NCI-H774 (cell line): ENCODE results near the gene EDIL3.
"Not testable (repeated sequence)": the region's sequence is repeated elsewhere in the genome, so short reads cannot be mapped to it uniquely, and the experiment has no call there.

ENCODE experiments used
- DNase-seq: peaks from one replicate; lab custom pipeline; 2025; lab: John Stamatoyannopoulos, UW

The EDIL3 gene

DNA sequence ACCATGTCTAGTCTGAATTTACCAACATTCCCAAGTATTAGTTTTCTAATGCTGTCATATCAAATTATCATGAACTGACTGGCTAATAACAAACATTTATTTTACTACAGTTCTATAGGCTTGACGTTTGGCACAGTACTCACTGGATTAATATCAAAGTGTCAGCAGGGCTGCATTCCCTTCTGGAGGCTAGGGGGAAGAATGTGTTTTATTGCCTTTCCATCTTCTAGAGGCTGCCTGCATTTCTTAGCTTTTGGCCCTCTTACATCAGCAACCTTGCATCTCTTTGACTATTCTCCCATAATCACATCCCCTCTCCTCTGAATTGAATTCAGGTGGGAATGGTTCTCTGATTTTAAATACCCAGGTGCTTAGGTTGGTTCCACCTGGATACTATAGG, 84.7 kb downstream of the EDIL3 start:
- DNase-seq, result no peak

DNA sequence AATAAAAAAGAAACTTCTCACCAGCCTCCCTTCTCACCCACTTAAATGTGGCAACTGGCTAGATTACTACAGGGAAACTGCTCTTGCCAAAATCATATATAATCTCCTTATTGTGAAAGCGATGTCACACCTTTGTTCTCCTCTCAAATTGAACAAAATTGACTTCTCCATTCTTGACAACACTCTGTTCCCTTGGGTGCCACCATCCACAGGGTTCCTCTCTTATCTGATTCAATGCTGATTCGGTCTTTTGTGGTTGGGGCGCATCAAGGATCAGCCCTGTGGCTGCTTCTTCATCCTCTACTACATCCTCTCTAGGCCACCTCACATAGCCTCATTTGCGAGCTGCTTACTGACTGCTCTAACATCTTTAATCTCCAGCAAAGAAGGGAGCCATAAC, 86.1 kb downstream of the EDIL3 start:
- no peak for DNase-seq

DNA sequence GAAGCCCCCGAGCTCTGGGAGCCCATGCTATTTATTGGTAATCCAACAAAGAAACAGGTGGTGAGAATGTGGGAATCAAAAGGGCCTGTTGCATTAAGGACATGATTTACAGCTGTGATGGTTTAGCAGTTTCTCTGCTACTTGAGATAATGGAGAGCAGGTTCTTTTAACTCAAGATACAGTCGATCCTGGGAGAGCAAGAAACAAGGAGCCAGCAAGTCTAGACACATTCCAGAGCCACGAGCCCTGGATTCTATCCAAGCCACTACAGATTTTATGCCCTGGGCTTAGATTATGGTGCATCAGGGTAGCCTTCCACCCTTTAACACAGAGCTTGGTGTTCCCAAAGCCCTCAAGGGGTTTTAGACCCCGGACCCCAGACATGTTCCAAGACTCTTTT, 87.0 kb downstream of the EDIL3 start:
- not testable (repeated sequence) for DNase-seq

DNA sequence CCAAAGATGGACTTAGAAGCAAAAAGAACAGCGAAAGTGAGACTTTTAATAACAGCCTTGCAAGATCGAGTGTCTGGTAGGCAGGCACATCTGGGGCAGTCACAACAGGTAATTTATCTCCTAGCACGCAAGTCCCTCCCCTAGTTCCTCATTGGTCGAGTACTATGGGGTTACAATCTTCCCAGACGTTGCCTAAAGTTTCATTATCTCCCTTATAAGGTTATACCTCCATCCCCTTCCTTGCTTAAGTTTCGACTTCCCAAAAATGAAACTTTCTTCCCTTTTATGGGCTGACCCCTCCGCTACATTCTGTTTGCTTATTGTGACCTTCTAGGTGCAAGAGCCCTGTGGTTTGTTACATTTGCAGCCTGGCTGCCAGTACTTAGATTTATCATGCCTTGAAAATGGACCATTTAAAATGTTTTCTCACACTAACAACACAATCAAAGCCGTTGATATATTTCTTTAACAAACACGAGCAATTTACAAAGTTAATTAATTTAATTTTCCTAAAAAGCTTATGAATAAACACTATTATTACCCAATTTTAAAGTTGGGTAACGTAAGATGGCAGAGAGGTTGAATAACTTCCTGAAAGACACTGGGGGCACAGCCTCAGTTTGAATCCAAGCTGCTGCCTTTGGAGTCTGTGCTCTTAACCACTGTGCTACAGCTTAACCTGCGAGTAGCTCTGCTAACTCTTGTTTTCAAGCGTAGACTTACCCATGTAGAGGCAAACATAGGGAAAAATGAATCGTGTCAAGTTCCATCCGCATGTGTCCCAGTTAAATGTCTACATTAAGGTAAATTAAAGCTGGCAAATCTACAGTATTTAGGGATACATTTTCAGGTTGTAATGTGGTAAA, 91.7 kb downstream of the EDIL3 start:
- no peak for DNase-seq

DNA sequence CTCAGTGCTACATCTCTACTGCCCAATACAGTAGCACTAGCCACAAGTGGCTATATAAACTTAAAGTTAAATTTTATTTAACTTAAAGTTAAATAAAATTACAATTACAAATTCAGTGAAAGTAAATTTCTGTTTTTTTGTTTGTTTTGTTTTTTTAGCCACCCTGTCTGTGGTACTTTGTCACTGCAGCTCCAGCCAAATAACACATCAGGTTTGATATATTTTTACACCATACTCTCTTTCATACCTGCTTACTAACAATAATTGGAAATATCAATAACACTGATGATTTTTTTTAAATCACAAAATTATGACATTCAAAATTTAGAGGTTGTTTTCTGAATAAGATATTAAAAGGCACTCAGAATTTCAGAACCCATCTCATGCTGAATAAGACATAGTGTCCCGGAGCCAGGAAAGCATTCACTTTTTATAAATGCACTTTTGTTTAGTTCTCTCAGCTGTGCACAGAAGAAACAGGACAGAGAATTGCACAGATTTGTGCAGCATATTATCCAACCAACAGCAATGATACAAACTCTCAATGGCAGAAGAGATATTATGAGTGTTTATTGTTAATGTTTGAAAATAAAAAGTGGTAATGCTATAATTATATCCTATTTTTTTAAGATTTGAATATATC, 92.6 kb downstream of the EDIL3 start:
- no peak for DNase-seq

DNA sequence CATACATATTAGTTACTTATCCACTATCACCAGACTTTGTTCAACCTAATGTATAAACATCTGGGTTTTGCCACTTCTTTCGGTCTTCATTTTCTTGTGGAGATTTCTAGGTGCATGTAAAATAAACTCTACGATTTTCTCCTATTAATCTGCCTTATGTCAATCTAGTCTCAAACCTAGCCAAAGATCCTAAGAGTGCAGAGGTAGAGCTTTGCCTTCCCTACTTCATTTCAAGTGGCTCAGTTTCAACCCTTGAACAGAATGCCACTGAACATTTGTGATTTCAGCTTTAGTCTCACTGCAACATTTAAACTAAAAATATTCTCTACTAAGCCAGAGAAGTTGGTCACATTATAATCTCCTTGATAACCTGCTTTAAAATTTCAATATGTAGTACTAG, 94.0 kb downstream of the EDIL3 start:
- no peak for DNase-seq

DNA sequence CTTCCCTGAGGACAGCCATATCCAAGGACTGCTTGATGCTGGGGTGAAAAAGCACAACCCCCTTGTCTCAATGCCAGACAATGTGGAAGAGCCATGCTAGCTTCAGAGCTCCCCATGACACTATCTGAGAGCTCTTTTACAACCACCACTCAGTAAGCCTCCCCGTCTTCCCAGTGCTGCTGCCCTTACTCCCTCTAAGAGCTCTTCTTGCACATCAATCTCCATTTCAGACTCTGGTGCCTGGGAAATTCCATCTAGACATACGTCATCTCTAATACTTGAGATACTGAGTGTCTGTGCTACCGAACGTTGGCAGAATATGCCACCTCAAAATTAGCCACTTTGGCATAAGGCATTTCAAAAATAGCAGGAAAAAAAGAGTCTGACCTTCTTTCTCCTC, 94.5 kb downstream of the EDIL3 start:
- DNase-seq, result no peak

DNA sequence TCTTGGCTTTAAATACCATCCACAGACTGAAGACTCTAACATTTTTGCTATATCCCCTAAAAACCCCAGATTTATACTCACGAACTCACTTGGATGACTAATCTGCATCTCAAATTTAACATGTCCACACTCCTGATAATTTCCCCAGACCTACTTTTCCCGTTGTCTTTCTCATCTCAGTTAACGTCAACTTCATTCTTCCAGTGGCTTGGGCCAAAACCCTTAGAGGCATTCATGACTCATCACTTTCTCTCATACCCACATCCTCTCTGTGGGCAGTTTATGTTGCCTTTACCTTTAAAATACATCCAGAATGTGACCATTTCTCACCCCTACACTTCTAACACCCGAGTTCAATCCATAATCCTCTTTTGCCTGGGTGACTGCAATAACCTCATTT, 96.7 kb downstream of the EDIL3 start:
- no peak for DNase-seq

DNA sequence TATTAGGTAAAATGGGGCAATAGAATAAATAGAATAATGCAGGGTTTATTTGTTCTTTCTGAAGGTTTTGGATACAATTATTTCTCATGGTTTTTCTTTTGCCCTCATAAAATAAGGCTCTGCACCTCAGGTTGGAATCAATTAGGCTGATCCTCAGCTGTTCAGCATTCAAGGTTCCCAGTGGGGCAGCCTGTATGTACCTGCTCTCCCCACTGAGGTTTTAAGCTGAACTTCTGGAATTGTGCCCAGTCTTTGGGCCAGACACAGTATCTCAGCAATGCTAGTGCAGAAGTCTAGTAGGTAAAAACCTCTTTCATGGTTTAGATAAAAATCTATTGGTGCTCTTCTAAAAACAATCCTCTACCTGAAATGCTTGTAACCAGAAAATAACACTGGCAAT, 98.0 kb downstream of the EDIL3 start:
- DNase-seq, result no peak

DNA sequence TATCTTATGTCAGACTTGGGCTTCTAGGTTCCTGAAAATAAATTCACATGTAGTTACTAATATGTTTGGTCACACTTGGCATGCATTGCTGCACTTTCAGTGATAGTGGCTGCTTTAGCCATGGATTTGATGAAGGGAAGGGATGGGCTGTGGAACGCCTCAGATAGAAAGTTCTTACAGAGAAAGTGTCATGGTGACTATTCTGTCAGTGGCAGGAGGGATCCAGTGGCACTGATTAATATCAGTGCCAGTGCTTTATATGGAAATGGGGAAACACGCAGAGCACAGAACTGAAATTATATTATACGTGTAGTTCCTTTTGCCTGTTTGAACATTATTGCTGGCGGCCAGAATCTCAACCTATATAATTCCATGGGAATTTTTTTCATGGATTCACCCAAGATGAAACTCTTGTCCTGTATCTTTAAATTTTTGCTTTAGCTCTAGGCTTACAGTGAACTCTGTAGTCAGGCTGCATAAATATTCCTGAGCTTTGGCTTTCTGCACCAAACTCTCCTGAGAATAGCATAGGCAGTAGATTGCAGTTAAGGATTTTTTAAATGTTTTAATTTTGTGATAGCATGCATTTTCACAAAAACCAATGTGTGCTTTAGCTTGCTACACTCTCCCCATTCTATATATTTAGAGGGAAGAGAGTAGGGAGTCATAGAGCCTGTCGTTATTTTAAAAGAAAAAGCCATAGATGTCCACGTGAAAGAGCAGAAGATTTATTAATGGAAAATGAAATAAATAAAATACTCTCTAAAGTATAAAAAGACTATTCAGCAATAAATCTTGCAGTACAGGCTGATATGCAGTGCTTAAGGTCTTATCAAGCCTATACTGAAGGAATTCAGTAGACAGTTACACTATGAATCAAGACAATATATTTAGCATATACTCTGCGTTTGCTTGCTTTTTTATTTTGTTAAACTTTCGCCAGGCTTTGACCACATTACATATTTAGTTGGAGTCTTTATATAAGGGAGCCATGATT, 98.7 kb downstream of the EDIL3 start:
- no peak for DNase-seq

DNA sequence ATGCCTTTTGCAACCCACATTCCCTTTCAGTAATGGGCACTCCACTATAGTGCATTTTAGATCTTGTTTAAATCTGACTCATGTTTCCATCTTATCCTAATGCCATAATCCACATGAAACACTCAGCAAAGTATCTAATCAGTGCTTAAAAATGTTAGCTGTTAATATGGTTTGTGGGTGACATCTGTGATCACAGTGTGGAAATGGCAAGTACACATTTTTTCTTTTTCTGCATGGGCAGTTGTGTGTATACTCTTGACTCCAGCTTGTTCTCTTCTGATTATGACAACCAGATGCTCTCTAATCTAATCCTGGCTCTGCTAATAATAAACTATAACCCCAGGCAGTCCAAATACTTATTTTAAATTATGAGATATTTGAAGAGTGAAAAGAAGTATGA, 103.3 kb downstream of the EDIL3 start:
- no peak for DNase-seq

DNA sequence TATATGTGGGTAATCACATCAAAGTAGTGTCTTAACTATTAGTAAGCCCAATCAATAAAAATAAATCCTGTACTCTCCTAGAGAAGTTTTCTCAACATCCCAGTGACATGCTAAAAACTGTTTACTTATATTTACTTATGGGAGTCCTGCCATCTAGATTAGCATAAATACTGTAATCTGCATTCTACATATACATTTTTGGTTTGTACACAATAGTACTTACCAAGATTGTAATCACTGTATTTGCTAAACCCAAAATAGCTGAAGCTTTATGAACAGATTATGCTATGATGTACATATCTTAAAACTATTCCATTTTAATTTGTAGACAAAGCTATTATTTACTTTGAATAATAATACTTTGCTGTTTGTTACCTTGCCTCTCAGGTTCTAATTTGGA, 105.4 kb downstream of the EDIL3 start:
- no peak for DNase-seq

DNA sequence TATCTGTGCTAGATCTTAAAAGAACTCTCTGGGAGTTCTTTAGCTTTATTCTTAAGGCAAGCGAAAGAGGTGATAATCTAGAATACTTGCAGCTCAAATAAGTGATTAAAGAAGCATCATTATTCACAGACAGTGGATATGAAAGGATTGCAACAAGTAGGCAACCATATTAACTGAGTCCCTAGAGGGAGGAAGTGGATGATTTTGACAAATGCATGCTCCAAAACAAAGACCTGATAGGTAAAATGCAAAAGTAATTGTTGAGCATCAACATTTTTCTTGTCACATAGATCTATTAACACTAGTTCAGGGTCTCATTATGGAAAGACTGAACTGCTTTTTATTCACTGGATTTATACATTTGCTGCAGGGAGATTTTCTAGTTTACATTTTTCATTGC, 109.1 kb downstream of the EDIL3 start:
- no peak for DNase-seq

DNA sequence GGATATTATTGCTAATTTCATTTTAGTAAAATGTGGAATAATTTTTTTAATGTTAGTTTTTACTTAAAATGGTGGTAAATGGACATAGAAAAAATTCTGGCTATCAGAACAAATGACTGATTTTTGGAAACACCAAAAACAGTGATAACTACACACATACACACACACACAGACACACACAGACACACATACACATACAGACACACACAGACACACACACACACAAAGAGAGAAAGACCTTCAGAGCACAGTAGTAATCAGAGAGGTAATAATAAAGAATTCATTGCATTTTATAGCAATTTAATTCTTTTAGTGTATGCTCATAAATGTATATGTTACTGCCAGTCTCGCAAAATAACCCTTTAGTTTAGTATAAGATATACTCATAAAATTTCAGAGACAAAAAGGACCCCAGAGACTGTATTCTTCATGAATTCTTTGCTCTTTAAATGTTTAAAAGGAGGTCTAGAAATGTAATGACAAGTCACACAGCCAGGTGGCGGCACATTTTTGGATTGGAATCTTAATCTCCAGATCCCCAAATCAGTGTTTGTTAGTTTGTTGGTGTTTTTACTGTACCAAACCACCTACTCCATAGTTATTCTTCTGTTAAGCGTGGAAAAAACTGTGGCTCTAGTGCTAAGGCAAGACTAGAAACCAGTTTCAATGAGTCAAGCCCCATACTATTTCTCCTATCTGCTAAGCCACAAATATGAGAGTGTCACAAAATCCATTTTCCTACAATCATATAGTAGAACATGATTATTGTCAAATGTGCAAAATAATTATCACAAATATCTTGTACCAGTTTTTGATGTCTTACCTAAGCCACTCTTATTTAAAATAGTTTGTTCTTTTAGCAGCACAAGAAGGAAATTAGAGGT, 109.9 kb downstream of the EDIL3 start:
- no peak for DNase-seq

DNA sequence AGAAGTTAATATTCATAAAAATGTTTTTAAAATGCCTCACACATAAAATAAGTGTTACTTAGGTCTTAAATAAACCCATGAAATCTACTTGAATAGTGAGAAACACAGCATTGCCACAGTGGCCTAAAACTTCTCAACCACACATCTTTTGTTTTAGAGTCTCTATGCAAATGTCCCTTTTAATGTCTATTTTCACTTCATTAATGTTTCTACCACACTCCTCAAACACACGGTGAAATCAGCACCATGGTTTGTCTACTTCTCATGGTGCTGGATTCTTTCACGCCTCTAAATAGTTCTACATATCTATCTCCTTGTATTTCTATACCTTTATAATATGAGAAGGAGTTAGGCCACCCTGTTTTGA, 111.2 kb downstream of the EDIL3 start:
- DNase-seq, result no peak

DNA sequence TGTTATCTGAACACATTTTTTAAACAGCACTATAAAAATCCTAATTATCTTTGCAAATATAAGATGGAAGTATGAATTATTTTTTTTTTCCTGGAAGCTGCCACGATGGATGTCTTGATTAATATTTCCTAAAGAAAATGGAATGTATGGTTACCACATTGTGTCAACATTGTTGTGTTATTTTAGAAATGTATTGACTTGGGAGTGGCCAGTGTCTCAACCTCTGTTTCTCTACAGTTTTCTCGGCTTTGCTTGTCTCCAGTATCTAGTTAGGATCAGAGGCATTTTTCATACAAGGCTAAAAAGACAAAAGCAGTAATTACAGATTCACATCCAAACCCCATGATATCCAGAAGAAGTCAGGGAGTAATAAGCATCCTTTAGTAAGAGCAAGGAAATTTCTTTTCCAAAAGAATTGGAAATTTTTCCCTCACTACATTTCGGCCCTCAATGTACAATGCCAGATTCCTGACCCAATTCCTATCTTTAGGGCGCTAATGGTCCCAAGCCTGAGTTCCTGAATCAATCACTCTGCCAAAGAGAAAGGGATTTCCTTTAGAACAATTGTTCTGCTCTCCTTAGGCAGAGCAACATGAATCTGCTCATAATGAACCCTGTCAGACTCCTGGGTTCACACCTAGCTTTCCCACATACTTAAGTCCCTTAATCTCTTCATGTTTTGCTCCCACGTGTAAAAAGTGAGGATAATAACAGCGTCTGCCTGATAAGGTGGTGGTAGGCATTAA, 111.7 kb downstream of the EDIL3 start:
- no peak for DNase-seq

DNA sequence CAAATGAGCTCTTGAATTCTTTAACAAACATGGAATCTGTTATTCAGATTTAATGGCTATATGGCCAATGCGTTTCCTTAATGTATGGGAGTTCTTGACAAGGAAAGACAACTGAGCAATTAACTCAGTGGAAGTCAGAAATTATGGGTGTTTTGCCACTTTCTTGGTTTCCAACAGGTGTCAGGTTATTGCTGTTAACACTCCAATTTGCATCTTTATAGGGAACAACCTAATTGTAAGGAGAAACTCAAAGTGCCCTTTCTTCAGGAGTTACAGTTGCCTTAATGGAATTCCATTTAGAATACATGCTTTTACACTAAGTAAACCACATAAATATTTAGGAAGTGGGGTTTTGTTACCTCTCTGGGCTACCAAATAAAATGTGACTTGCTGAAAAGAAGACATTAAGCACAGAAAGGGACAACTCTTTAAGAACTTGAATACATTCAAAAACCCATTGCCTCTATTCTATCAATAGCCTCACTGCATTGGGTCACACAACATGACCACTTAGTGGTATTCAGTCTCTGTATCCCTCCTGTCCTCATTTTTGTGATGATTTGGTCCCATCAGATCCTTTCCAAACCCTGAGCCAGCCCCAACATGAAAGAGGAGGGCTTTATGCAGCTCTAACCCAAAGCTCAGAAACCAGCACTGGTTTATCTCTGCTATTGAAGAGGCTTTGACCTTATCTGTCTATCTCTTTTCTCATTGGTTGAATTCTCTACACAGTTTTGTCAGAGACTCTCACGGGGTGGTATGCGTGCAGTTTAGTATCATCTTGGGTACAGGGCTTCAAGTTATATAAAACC, 118.7 kb downstream of the EDIL3 start:
- DNase-seq, result no peak

DNA sequence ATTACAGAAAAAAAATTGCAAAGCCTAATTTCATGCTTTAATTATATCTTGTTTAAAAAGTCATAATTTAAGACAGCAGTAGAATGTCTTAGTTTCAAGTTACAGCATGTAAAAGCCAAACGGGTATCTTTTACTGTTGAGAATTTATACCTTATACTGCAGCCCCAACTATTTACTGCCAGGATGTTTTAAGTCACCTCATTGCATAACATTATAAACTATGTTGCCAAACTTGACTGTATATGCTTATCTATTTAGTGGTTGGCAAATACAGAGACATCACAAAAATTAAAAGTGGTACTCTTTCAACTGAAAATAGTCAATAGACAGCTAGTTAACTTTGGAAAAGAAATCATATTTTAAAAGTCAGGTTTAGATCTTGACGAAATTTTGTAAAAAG, 119.5 kb downstream of the EDIL3 start:
- DNase-seq, result no peak

DNA sequence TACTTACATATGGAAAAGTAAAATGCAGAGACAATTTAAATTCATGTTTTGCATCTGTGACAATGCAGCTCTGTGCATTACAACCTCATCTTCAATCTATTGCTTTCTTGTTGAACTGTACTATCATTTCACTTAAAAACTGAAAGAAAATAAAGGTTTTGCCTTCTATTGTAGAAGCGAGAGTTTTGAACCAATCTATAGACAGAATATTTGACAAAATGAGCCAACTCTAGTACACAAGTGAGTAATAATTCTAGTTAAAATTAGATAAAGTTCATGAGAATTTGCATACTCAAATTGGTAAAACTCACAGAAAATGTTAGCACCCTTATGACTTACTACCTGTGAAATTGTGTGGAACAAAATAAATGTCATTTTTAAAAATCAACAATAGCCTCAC, 123.7 kb downstream of the EDIL3 start:
- DNase-seq, result no peak

DNA sequence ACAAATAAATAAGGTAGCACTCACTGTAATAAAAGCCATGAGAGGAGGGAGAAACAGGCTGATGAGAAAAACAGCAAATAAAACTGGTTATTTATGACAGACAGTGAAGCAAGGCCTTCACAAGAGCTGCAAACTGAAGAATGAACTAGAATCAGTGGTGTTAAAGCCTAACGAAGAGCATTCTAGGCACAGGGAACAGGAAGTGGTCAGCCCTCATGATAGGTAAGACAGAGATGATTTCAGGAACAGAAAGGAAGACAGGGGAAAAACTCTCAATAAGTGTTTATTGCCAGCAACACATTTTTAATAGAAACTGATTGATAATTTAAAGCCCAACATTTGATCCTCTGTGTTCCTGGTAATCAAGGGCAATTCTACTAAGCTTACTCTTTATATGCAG, 124.5 kb downstream of the EDIL3 start:
- DNase-seq, result no peak
